ENCODE data around the gene UST. TPM values are rescaled to one million over a fixed set of nuclear protein-coding genes. Genes with fewer than 3 reads are reported as not detected.

UST gene
- total RNA-seq, 1 experiment from 2014 or later: 3.9 TPM

DNA sequence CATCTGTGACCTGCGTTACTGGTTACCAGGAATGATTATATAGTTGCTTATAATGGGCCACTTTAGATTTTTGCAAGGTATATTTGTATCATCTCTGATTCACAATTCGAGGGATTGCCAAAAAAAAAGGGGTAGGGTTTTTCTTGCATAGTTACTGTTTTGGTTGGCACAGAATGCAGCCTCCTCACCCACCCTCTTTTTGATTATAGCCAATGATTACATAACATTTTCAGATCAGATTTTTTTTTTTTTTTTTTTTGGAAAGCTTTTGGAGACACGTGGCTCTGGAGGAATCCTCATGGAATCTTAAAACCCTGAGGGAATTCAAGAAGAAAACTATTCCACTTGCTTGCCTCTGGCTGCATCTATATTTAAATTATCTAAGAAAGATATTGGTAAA, 53.7 kb downstream of the UST start:
- TF ChIP-seq EZH2 (IDR thresholded peaks at IDR 0.05; ENCODE audit: low read length, unreplicated experiment) (no peak), EZH2phosphoT487 (IDR thresholded peaks at IDR 0.05; ENCODE audit: borderline replicate concordance, low read length) (no peak), CTCF (conservative IDR thresholded peaks at IDR 0.05; ENCODE audit: low read depth, low read length) (no peak)
- BruUV-seq (replicated peaks): no TSS peak
- no peak overlapping the region for H2AFZ ChIP-seq (ENCODE audit: low read length)
- H3K9me3 ChIP-seq (ENCODE audit: low read length): no peaks in the 10 kb centered on the region
- H3K4me2 ChIP-seq (ENCODE audit: low read length): 0 out of 2 replicates have a peak overlapping the region, but pooled peaks have one; percentile 4
- no peaks in the 10 kb centered on the region for H3K27me3 ChIP-seq (ENCODE audit: low read length)
- H3K36me3 ChIP-seq (ENCODE audit: low read depth, low read length): no peaks in the 10 kb centered on the region
- no peak overlapping the region for H3K4me3 ChIP-seq (ENCODE audit: low read length)
- ChIA-PET CTCF (no interaction called here), POLR2A (ENCODE audit: unreplicated experiment) (no interaction called here)
- H3K9me2 ChIP-seq (replicated peaks; ENCODE audit: low read length): no peaks in the 10 kb centered on the region
- intact Hi-C loops (cut with micrococcal nuclease): no loop called here
- no peaks in the 10 kb centered on the region for H3F3A ChIP-seq (ENCODE audit: low read length, unreplicated experiment)
- peaks cover 8% of the 10 kb centered on the region for H3K4me1 ChIP-seq (ENCODE audit: insufficient read depth, low read length)
- no peaks in the 10 kb centered on the region for H3K79me2 ChIP-seq (ENCODE audit: low read length)
- H3K27ac ChIP-seq (ENCODE audit: low read length): no peak overlapping the region
- ATAC-seq (peak; percentile 64), DNase-seq (peak; percentile 70)
- H4K20me1 ChIP-seq (ENCODE audit: low read length): no peaks in the 10 kb centered on the region
- no peak overlapping the region for H3K9ac ChIP-seq (ENCODE audit: low read length)

- peaks cover 8% of the 10 kb centered on the region for H3K4me1 ChIP-seq (ENCODE audit: insufficient read depth, low read length)
- H3K27me3 ChIP-seq (ENCODE audit: low read length): no peaks in the 10 kb centered on the region
- POLR2A ChIA-PET (ENCODE audit: unreplicated experiment): no interaction called here
- no peak for TF ChIP-seq CTCF (conservative IDR thresholded peaks at IDR 0.05; ENCODE audit: low read depth, low read length)
- no peak for TF ChIP-seq EZH2phosphoT487 (IDR thresholded peaks at IDR 0.05; ENCODE audit: borderline replicate concordance, low read length)
- TF ChIP-seq EZH2 (IDR thresholded peaks at IDR 0.05; ENCODE audit: low read length, unreplicated experiment): no peak
- CTCF ChIA-PET: no interaction called here
- H2AFZ ChIP-seq (ENCODE audit: low read length): no peak overlapping the region
- no peak overlapping the region for H3K9ac ChIP-seq (ENCODE audit: low read length)
- no peaks in the 10 kb centered on the region for H3K9me3 ChIP-seq (ENCODE audit: low read length)
- BruUV-seq (replicated peaks): no TSS peak
- intact Hi-C loops (cut with micrococcal nuclease): no loop called here
- H4K20me1 ChIP-seq (ENCODE audit: low read length): no peaks in the 10 kb centered on the region
- H3K4me3 ChIP-seq (ENCODE audit: low read length): no peak overlapping the region
- no peaks in the 10 kb centered on the region for H3K79me2 ChIP-seq (ENCODE audit: low read length)
- ATAC-seq (no peak), DNase-seq (peak; percentile 3)
- H3K9me2 ChIP-seq (replicated peaks; ENCODE audit: low read length): no peaks in the 10 kb centered on the region
- H3K4me2 ChIP-seq (ENCODE audit: low read length): no peak overlapping the region
- H3K27ac ChIP-seq (ENCODE audit: low read length): no peak overlapping the region
- H3K36me3 ChIP-seq (ENCODE audit: low read depth, low read length): no peaks in the 10 kb centered on the region
- H3F3A ChIP-seq (ENCODE audit: low read length, unreplicated experiment): no peaks in the 10 kb centered on the region
Observed at GRCh38 chr6:148803979-148804378, 57.1 kb downstream of the UST start.

GRCh38 chr6:148805777-148806176, 58.9 kb downstream of the UST start:
- Histone ChIP-seq H3K79me2 (ENCODE audit: low read length) (no peaks in the 10 kb centered on the region), H2AFZ (ENCODE audit: low read length) (no peak overlapping the region)

More at GRCh38 chr6:148805777-148806176, 58.9 kb downstream of the UST start:
- Histone ChIP-seq H3K4me3 (ENCODE audit: low read length) (no peak overlapping the region), H3K9me2 (replicated peaks; ENCODE audit: low read length) (no peaks in the 10 kb centered on the region), H3K27me3 (ENCODE audit: low read length) (no peaks in the 10 kb centered on the region), H3K27ac (ENCODE audit: low read length) (no peak overlapping the region), H3K36me3 (ENCODE audit: low read depth, low read length) (no peaks in the 10 kb centered on the region), H3F3A (ENCODE audit: low read length, unreplicated experiment) (no peaks in the 10 kb centered on the region), H3K4me1 (ENCODE audit: insufficient read depth, low read length) (0 out of 2 replicates have a peak, but pooled peaks cover 4% of the 10 kb centered on the region), H3K9ac (ENCODE audit: low read length) (no peak overlapping the region), H3K4me2 (ENCODE audit: low read length) (no peak overlapping the region), H4K20me1 (ENCODE audit: low read length) (no peaks in the 10 kb centered on the region), H3K9me3 (ENCODE audit: low read length) (no peaks in the 10 kb centered on the region)
- no TSS peak for BruUV-seq (replicated peaks)
- ChIA-PET POLR2A (ENCODE audit: unreplicated experiment) (no interaction called here), CTCF (no interaction called here)
- TF ChIP-seq CTCF (conservative IDR thresholded peaks at IDR 0.05; ENCODE audit: low read depth, low read length): no peak
- no peak for TF ChIP-seq EZH2 (IDR thresholded peaks at IDR 0.05; ENCODE audit: low read length, unreplicated experiment)
- no peak for TF ChIP-seq EZH2phosphoT487 (IDR thresholded peaks at IDR 0.05; ENCODE audit: borderline replicate concordance, low read length)
- no peak for DNase-seq
- intact Hi-C loops (cut with micrococcal nuclease): no loop called here
- ATAC-seq: no peak
